Tibial nerve (tissue), 4 donors: ENCODE results near the gene IQSEC3. TPM values are rescaled to one million over a fixed set of nuclear protein-coding genes. Genes with fewer than 3 reads are reported as not detected.

ENCODE experiments used
- DNase-seq, 2 donors: peaks; one replicate each; pipeline ENCODE4 v3.0.0-alpha.2; 2019; ENCODE audit warnings: low spot score in 2 of 2
- H3K27ac ChIP-seq, 4 donors: fragments of 200-600 bp; sonication (generic) in 3 of 4; one replicate each; pipeline ENCODE4 v1.5.1; 2017 to 2019; ENCODE audit warnings: mild to moderate bottlenecking in 1 of 4
- H3K27me3 ChIP-seq, 2 donors: fragments of 200-600 bp; sonication (generic) in 1 of 2; one replicate each; pipeline versions ENCODE4 v1.5.1 to v1.6.0; 2017 to 2019
- H3K36me3 ChIP-seq, 3 donors: fragments of 200-600 bp; sonication (generic); one replicate each; pipeline ENCODE4 v1.5.1; 2018 to 2019
- H3K4me1 ChIP-seq, 4 donors: fragments of 200-600 bp; sonication (generic) in 3 of 4; one replicate each; pipeline ENCODE4 v1.5.1; 2017 to 2019
- H3K4me3 ChIP-seq, 4 donors: fragments of 200-600 bp; sonication (generic) in 3 of 4; one replicate each; pipeline ENCODE4 v1.5.1; 2017 to 2019; ENCODE audit warnings: mild to moderate bottlenecking in 1 of 4, moderate library complexity in 1 of 4
- H3K9me3 ChIP-seq, 4 donors: fragments of 200-600 bp; sonication (generic) in 3 of 4; one replicate each; pipeline ENCODE4 v1.5.1; 2017 to 2019
- EP300 ChIP-seq, 2 donors: sonication (generic); formaldehyde crosslinking; IDR thresholded peaks; one replicate each; pipeline ENCODE4 v1.6.1; 2017; ENCODE audit warnings: antibody characterized with exemption in 2 of 2, mild to moderate bottlenecking in 1 of 2
- POLR2A ChIP-seq, 2 donors: fragments of 450-650 bp; IDR thresholded peaks; one replicate each; pipeline ENCODE4 v1.6.1; 2017; ENCODE audit warnings: antibody characterized with exemption in 2 of 2, mild to moderate bottlenecking in 2 of 2, moderate library complexity in 2 of 2
- WGBS, 2 donors: methylation state at CpG; one replicate each; pipeline ENCODE4 v1.1.5; 2018; 5-methylcytosine and 5-hydroxymethylcytosine counted together
- total RNA-seq, 4 donors: library from RNA; depleted of rRNA; stranded (reverse); fragments of >200 nt; gene quantifications; one replicate each; pipeline ENCODE4 v1.1.0, GENCODE V29; 2016
- TF ChIP-seq, protein P1 (sequence below), 5 experiments: fragments of 200-600 bp in 3 of 5; fragments of 450-650 bp in 2 of 5; sonication (generic) in 3 of 5; IDR thresholded peaks; one replicate each; pipeline ENCODE4 v1.5.1; 2016 to 2019; ENCODE audit warnings: antibody characterized with exemption in 5 of 5, mild to moderate bottlenecking in 3 of 5, moderate library complexity in 2 of 5

The IQSEC3 gene
- total RNA-seq, 4 donors from 2014 or later = 0.84 to 6.5 (median 1.6) TPM

DNA sequence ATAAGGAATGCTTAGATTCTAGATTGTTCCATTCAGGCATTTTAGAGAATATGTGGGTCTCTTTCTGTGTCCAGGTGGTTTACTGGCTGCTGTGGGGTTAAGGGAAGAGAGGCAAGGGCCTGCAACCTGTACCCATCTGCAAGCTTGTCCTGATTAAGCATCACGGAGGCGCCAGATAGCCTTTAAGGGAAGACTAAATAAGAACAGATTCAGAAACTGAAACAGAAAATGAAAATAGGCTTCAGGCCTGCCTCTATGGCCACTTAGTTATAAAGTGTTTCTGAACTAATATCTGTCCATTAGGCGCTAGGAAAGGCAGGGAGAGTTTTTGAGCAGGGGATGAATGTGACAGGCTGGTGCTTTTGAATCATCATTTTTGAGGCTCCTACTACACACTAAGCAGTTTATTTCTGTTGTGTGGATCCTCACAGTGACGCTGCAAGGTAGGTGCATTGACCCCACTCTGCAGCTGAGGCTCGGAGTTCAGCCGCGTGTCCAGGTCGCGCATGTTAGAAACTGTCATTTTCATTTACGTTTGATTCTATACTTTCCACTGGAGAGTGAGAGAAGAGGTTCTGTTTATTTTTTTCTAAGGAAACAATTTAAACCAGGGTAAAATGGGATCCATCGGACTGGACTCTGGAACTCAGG lies 100.0 kb downstream of the IQSEC3 start:
- Histone ChIP-seq H3K9me3 (no peaks in the 10 kb centered on the region), H3K27ac (no peak overlapping the region), H3K4me1 (peaks cover 0 to 17% (median 0%) of the 10 kb centered on the region in 4 donors), H3K4me3 (no peak overlapping the region), H3K27me3 (peaks cover 0 to 18% of the 10 kb centered on the region in 2 donors), H3K36me3 (no peaks in the 10 kb centered on the region)
- no peak for DNase-seq
- TF ChIP-seq EP300 (IDR thresholded peaks at IDR 0.05) (no peak), POLR2A (IDR thresholded peaks at IDR 0.05) (no peak)
- TF ChIP-seq, protein P1, sequence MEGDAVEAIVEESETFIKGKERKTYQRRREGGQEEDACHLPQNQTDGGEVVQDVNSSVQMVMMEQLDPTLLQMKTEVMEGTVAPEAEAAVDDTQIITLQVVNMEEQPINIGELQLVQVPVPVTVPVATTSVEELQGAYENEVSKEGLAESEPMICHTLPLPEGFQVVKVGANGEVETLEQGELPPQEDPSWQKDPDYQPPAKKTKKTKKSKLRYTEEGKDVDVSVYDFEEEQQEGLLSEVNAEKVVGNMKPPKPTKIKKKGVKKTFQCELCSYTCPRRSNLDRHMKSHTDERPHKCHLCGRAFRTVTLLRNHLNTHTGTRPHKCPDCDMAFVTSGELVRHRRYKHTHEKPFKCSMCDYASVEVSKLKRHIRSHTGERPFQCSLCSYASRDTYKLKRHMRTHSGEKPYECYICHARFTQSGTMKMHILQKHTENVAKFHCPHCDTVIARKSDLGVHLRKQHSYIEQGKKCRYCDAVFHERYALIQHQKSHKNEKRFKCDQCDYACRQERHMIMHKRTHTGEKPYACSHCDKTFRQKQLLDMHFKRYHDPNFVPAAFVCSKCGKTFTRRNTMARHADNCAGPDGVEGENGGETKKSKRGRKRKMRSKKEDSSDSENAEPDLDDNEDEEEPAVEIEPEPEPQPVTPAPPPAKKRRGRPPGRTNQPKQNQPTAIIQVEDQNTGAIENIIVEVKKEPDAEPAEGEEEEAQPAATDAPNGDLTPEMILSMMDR (IDR thresholded peaks at IDR 0.05) = no peak
- WGBS, 2 donors = 87 to 88% methylated on average over 11 of the region's 11 CpGs

DNA sequence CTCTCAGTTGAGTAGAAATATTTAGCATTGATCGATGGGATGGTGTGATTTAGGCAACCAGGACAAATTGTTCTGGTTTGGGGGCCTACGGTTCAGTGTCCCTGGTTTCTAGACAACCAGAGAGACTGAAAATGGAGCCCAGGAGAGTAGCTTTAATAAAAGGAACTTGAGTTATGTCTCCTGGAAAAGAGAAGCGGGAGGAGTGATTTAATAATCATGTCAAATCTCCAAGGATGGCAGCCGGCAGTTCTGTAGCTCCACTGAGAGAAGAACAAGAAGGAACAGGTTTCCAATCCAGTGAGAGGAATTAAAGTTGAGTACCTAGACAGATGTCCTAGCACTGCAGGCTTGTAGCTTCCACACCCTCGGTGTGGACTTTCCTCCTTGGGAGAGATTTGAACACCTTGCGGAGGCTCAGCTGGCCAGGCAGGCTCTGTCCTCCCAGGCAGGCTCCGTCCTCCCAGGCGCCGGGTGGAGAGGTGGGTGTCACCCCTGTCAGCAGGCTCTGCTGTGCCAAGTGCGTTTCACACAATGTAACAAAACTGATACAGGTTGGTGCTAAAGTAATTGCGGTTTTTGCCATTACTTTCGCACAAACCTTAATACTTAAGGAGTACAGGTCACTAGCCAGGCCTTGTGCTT lies 101.5 kb downstream of the IQSEC3 start:
- H3K36me3 ChIP-seq = no peaks in the 10 kb centered on the region
- peaks cover 0 to 28% (median 0%) of the 10 kb centered on the region in 4 donors for H3K4me1 ChIP-seq
- H3K4me3 ChIP-seq = no peak overlapping the region
- whole genome bisulfite sequencing, 2 donors = 85 to 86% methylated on average over 12 of the region's 12 CpGs
- peaks cover 0 to 18% of the 10 kb centered on the region in 2 donors for H3K27me3 ChIP-seq
- no peak overlapping the region for H3K27ac ChIP-seq
- TF ChIP-seq EP300 (IDR thresholded peaks at IDR 0.05) (no peak), POLR2A (IDR thresholded peaks at IDR 0.05) (no peak)
- TF ChIP-seq, protein P1 (IDR thresholded peaks at IDR 0.05) = no peak
- H3K9me3 ChIP-seq = no peaks in the 10 kb centered on the region
- DNase-seq = no peak

DNA sequence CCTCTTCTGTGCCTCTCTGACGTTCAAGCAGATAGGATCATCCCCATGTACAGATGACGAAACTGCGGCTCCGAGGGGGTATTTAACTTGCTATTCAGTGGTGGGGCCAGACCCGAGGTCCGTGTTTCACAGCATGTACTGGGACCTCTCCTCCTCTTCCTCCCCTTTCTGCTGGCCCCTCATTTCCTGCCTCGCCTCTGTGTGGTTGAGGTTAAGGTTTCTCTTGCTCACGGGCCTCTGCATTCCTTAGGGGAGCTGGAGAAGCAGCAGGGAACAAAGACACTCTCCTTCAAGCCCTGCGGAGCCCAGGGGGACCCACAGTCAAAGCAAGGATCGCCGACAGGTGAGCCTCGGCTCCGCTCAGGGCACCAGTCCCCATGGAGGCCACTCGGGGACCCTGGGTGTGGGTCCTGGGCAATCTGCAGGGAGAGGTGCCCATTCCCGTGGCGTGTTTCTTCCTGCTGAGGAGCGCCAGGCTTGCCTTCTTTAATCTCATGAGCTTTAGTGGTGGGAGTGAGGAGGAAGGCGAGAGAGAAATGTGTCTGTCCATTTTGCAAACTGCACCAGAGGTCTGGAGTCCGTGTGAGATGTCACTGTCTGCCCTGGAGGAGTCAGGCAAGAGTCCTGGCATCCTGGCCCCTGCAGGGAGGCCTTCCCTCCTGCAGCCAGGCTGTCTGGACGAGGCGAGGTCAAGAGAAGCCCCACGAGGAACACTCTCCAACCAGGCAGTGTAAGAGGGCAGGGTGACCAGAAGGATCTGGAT lies 102.4 kb downstream of the IQSEC3 start:
- H3K27me3 ChIP-seq = peaks cover 0 to 10% of the 10 kb centered on the region in 2 donors
- no peaks in the 10 kb centered on the region for H3K36me3 ChIP-seq
- TF ChIP-seq POLR2A (IDR thresholded peaks at IDR 0.05) (no peak), EP300 (IDR thresholded peaks at IDR 0.05) (no peak)
- TF ChIP-seq, protein P1 (IDR thresholded peaks at IDR 0.05) = no peak
- no peak overlapping the region for H3K27ac ChIP-seq
- 64 to 70% methylated on average over 22 of the region's 22 CpGs for WGBS, 2 donors
- H3K4me1 ChIP-seq = peaks cover 0 to 28% (median 0%) of the 10 kb centered on the region in 4 donors
- H3K4me3 ChIP-seq = no peak overlapping the region
- no peak for DNase-seq
- no peaks in the 10 kb centered on the region for H3K9me3 ChIP-seq

DNA sequence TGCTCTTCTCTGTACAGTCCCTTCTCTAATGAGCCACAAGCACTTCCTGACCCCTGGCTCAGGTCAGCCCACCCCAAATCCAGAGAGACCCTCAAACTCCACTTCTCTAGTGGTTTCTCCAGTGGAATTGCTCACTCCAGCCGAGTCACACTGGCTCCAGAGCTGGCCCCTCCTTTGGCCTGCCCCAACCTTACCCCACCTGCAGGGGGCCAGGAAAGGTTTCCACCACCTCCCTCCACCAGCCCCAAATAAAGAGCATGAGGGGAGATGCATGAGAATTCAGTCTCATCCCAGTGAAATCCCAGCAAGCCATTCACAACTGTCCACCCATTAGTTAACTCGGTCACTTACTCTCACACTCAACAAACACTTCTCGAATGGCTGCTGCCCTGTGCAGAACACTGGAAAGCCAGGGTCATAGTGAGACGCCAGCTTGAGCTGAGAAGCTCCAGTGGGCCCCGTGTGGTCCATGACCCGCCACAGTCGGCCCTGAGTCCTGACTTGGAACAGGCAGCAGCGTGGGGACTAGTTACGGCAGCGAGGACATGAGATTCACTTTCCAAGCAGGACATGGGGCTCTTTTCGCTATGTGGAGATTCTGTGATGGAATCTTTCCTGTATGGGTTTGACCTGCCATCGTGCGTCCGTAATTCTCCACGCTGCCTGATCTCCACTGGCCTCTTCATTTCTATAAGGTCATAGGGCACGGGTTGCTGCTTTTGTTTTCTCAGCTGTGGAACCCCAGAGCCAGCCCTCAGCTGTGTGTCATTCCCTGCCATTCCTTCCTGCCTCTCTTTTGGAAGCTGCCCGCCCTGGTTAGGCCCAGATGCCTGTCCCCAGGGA lies 103.2 kb downstream of the IQSEC3 start:
- DNase-seq = no peak
- H3K36me3 ChIP-seq = no peaks in the 10 kb centered on the region
- H3K4me1 ChIP-seq = peaks cover 0 to 32% (median 0%) of the 10 kb centered on the region in 4 donors
- peaks cover 0 to 10% of the 10 kb centered on the region in 2 donors for H3K27me3 ChIP-seq
- no peak overlapping the region for H3K27ac ChIP-seq
- TF ChIP-seq EP300 (IDR thresholded peaks at IDR 0.05) (peak in 1 of 2 donors; percentile 10), POLR2A (IDR thresholded peaks at IDR 0.05) (no peak)
- 49 to 54% methylated on average over 17 of the region's 17 CpGs for WGBS, 2 donors
- no peak overlapping the region for H3K4me3 ChIP-seq
- no peaks in the 10 kb centered on the region for H3K9me3 ChIP-seq
